Measurements from ENCODE around the gene TEKT3.

- TF ChIP-seq CTCF (IDR thresholded peaks at IDR 0.05): no peak
- no peak for TF ChIP-seq POLR2A (IDR thresholded peaks at IDR 0.05)
- TF ChIP-seq POLR2AphosphoS5 (IDR thresholded peaks at IDR 0.05): no peak
- no peak for TF ChIP-seq EP300 (IDR thresholded peaks at IDR 0.05)
These were observed 59.5 kb downstream of the TEKT3 start for GRCh38 chr17:15281909-15282308.
